ENCODE results near the gene LCN2.

DNA sequence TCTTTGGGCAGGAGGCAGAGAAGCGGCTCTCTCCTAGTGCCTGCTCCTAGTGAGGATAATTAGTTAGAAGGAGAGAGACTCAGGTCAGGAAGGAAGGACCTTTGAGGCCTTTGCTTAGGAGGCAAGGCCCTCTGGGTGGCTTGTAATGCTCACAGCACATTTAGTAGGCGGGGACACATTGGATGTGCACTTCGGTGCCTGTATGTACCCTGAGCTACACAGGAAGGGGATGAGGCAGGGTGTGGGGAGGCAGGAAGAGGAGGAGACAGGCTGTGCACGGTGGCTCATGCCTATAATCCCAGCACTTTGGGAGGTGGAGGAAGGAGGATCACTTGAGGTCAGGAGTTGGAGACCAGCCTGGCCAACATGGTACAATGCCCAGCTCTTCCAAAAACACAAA, 7.2 kb upstream of the LCN2 start:
- TF ChIP-seq, protein P1, sequence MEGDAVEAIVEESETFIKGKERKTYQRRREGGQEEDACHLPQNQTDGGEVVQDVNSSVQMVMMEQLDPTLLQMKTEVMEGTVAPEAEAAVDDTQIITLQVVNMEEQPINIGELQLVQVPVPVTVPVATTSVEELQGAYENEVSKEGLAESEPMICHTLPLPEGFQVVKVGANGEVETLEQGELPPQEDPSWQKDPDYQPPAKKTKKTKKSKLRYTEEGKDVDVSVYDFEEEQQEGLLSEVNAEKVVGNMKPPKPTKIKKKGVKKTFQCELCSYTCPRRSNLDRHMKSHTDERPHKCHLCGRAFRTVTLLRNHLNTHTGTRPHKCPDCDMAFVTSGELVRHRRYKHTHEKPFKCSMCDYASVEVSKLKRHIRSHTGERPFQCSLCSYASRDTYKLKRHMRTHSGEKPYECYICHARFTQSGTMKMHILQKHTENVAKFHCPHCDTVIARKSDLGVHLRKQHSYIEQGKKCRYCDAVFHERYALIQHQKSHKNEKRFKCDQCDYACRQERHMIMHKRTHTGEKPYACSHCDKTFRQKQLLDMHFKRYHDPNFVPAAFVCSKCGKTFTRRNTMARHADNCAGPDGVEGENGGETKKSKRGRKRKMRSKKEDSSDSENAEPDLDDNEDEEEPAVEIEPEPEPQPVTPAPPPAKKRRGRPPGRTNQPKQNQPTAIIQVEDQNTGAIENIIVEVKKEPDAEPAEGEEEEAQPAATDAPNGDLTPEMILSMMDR (IDR thresholded peaks at IDR 0.05): no peak
- no peak for TF ChIP-seq POLR2A (IDR thresholded peaks at IDR 0.05)
